Endothelial cell of umbilical vein (primary cell): Measurements from ENCODE around the gene MACROD2. TPM values are rescaled to one million over a fixed set of nuclear protein-coding genes. Genes with fewer than 3 reads are reported as not detected.

Experiments used
- BruUV-seq: library from RNA; stranded (reverse); fragments of 400-500 nt; replicated peaks from 2 replicates; lab custom pipeline; 2021; lab: Mats Ljungman, UMichigan
- CTCF ChIA-PET: fragments of 300-600, 350-600 bp; sonication (Branson Sonifier 250); formaldehyde crosslinking; loops from one replicate; lab custom pipeline; 2021; ENCODE audit warnings: antibody characterized with exemption, inconsistent platforms; lab: Charles Lee
- POLR2A ChIA-PET: fragments of 300-600, 350-600 bp; sonication (Branson Sonifier 250); formaldehyde crosslinking; loops from one replicate; lab custom pipeline; 2021; ENCODE audit warnings: antibody characterized with exemption, inconsistent platforms; lab: Charles Lee
- DNase-seq: peaks from one replicate; pipeline ENCODE4 v3.0.0-alpha.2; 2011; ENCODE audit warnings: low read depth, low spot score
- FAIRE-seq: peaks from 2 replicates; lab custom pipeline; 2011; peaks lifted over from hg19 to GRCh38; lab: Jason Lieb, UNC
- H2AFZ ChIP-seq: 2 replicates; pipeline ENCODE4 v1.6.0; 2012; ENCODE audit warnings: low read depth, low read length, control low read depth, inconsistent platforms
- H3K27ac ChIP-seq: 2 replicates; pipeline ENCODE4 v1.5.1; 2011; ENCODE audit warnings: low read depth, mild to moderate bottlenecking, control low read depth, low read length, moderate library complexity; ENCODE audit not compliant: insufficient read depth
- H3K27me3 ChIP-seq, 2 experiments: 2 replicates each; pipeline versions ENCODE4 v1.6.0 to v1.6.1; 2011; ENCODE audit warnings: low read length in 2 of 2, mixed read lengths in 1 of 2; ENCODE audit not compliant: control insufficient read depth in 2 of 2, insufficient read depth in 2 of 2
- H3K36me3 ChIP-seq, 2 experiments: 2 replicates in 1 of 2; 3 replicates in 1 of 2; pipeline ENCODE4 v1.5.1; 2011; ENCODE audit warnings: low read length in 2 of 2, mild to moderate bottlenecking in 1 of 2, moderate library complexity in 1 of 2; ENCODE audit not compliant: control insufficient read depth in 2 of 2, insufficient read depth in 2 of 2; ENCODE audit errors: extremely low read depth in 1 of 2
- H3K4me1 ChIP-seq: 3 replicates; pipeline ENCODE4 v1.5.1; 2011; ENCODE audit warnings: mild to moderate bottlenecking, low read length; ENCODE audit not compliant: control insufficient read depth, insufficient read depth; ENCODE audit errors: extremely low read depth
- H3K4me2 ChIP-seq: 2 replicates; pipeline ENCODE4 v1.6.1; 2011; ENCODE audit warnings: low read length, control low read depth, mixed read lengths; ENCODE audit not compliant: insufficient read depth
- H3K4me3 ChIP-seq, 3 experiments: fragments of 200-600 bp in 1 of 3; sonication (generic), shearing (Covaris generic) in 1 of 3; replicated peaks in 1 of 3; 2 replicates each; pipeline ENCODE4 v1.5.1; 2011 to 2016; ENCODE audit warnings: control low read depth in 3 of 3, low read length in 3 of 3, mild to moderate bottlenecking in 2 of 3, inconsistent platforms in 1 of 3, low read depth in 1 of 3, moderate library complexity in 1 of 3; ENCODE audit not compliant: insufficient read depth in 1 of 3
- H3K79me2 ChIP-seq: 2 replicates; pipeline ENCODE4 v1.6.0; 2012; ENCODE audit warnings: low read length, inconsistent platforms; ENCODE audit not compliant: control insufficient read depth, insufficient read depth
- H3K9ac ChIP-seq: replicated peaks from 2 replicates; pipeline ENCODE3; 2011; ENCODE audit warnings: low read length, control low read depth; ENCODE audit not compliant: insufficient read depth; ENCODE audit errors: extremely low read depth
- H3K9me1 ChIP-seq: replicated peaks from 3 replicates; pipeline ENCODE4 v1.6.0; 2011; ENCODE audit warnings: mild to moderate bottlenecking, low read length; ENCODE audit not compliant: control insufficient read depth, insufficient read depth; ENCODE audit errors: extremely low read depth
- H3K9me3 ChIP-seq: replicated peaks from 2 replicates; pipeline ENCODE4 v1.5.1; 2012; ENCODE audit warnings: low read length, inconsistent platforms; ENCODE audit not compliant: control insufficient read depth, insufficient read depth
- H4K20me1 ChIP-seq: replicated peaks from 2 replicates; pipeline ENCODE3; 2011; ENCODE audit warnings: mild to moderate bottlenecking, low read length; ENCODE audit not compliant: control insufficient read depth, insufficient read depth; ENCODE audit errors: extremely low read depth
- EZH2 ChIP-seq: IDR thresholded peaks from 2 replicates; pipeline ENCODE4 v1.6.1; 2012; ENCODE audit warnings: borderline replicate concordance, low read depth, mild to moderate bottlenecking, moderate library complexity, low read length, inconsistent platforms; ENCODE audit not compliant: severe bottlenecking
- FOS ChIP-seq: IDR thresholded peaks from 2 replicates; pipeline ENCODE4 v1.6.1; 2011; ENCODE audit warnings: mild to moderate bottlenecking, low read length, moderate library complexity, borderline replicate concordance; ENCODE audit not compliant: insufficient read depth
- GATA2 ChIP-seq: IDR thresholded peaks from 2 replicates; pipeline ENCODE4 v1.7.0; 2011; ENCODE audit warnings: low read depth, mild to moderate bottlenecking, moderate library complexity, mixed read lengths, low read length; ENCODE audit not compliant: insufficient read length, insufficient read depth
- JUN ChIP-seq: IDR thresholded peaks from 2 replicates; pipeline ENCODE4 v1.6.1; 2011; ENCODE audit warnings: borderline replicate concordance, low read depth; ENCODE audit not compliant: insufficient read length, insufficient read depth
- MYC ChIP-seq: IDR thresholded peaks from one replicate; pipeline ENCODE4 v1.6.1; 2011; ENCODE audit warnings: mild to moderate bottlenecking, low read depth, low read length
- POLR2A ChIP-seq: IDR thresholded peaks from 2 replicates; pipeline ENCODE4 v1.6.1; 2012; ENCODE audit warnings: low read depth, mild to moderate bottlenecking, control low read depth, low read length
- dilution Hi-C: fragments of 300-500 bp; cut with MboI; formaldehyde crosslinking; loops from one replicate; pipeline ENCODE4 v1.15.0; 2019; ENCODE audit warnings: low sequenced_read_pairs; ENCODE audit not compliant: extremely low pct_ligation_motif_present
- intact Hi-C: fragments of 100-400 bp; cut with micrococcal nuclease; formaldehyde crosslinking; loops from one replicate; pipeline ENCODE4 v1.10.0; 2022
- polyA plus RNA-seq, 4 experiments: library from polyadenylated mRNA; depleted of rRNA in 3 of 4; stranded (reverse) in 3 of 4; unstranded in 1 of 4; fragments of >200 nt; gene quantifications; 2 replicates each; pipeline versions ENCODE4 v1.2.1 to v1.2.3, GENCODE V29; 2011 to 2012; ENCODE audit warnings: missing spikeins in 1 of 4
- total RNA-seq: library from RNA; stranded (reverse); gene quantifications from 2 replicates; pipeline ENCODE4 v1.2.3, GENCODE V29; 2021
- TF ChIP-seq, protein P1 (sequence below): IDR thresholded peaks from 2 replicates; pipeline ENCODE4 v1.6.1; 2011; ENCODE audit not compliant: insufficient read depth, insufficient read length

Gene MACROD2
- total and polyA plus RNA-seq, 2 donors (not counting 3 experiments of a cell fraction or from before 2014, with no cell fraction given) = 0.11 to 0.73 TPM

DNA sequence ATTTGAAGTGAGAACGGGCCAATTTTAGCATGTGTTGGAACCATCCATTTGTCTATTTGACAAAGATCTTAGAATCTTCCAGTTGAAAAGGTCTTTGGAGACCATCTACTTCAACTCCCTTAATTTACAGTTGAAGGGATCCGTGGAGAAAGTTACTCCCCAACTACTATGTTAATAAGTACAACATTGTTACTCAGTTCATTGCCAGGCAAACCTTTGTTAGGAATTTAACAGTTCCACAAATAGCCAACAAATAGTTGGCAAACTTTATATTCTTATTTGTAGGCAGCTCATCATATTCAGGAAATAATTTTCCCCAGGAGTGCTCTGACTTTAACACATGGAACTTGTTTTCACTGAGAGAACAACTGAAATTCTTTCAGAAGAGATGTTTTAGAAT lies 423.1 kb downstream of the MACROD2 start:
- DNase-seq (no peak), FAIRE-seq (no peak)
- CTCF ChIA-PET = no interaction called here
- Histone ChIP-seq H3K9me1 (no peaks in the 10 kb centered on the region), H3K36me3 (no peaks in the 10 kb centered on the region), H3K4me1 (no peaks in the 10 kb centered on the region), H4K20me1 (no peaks in the 10 kb centered on the region), H3K27me3 (no peaks in the 10 kb centered on the region), H2AFZ (no peak overlapping the region), H3K79me2 (no peaks in the 10 kb centered on the region), H3K9me3 (no peaks in the 10 kb centered on the region), H3K27ac (no peak overlapping the region), H3K9ac (no peak overlapping the region), H3K4me2 (no peak overlapping the region), H3K4me3 (no peak overlapping the region)
- no TSS peak for BruUV-seq
- no peak for TF ChIP-seq GATA2
- TF ChIP-seq, protein P1, sequence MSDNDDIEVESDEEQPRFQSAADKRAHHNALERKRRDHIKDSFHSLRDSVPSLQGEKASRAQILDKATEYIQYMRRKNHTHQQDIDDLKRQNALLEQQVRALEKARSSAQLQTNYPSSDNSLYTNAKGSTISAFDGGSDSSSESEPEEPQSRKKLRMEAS = no peak
- TF ChIP-seq EZH2 = no peak
- no peak for TF ChIP-seq JUN
- POLR2A ChIA-PET = no interaction called here
- intact Hi-C loops = no loop called here
- dilution Hi-C loops = no loop called here

DNA sequence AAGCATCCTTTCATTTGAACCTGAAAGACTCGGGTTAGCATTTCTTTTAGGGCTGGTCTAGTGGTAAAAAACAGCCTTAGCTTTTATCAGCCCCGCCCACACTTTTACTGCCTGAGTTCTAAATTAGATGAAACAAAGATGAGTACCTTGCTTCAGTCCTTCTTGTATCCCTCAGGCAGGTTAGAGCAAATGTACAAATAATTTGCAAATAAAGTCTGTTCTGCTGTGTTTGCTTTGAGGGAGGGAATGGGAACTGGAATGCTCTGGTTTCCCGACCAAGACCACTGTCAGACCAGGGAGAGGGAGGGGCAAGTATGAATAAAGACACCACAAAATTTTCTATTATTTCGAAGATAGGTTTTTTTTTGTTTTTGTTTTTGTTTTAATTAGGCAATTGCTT lies 427.6 kb downstream of the MACROD2 start:
- Histone ChIP-seq H3K9me1 (no peaks in the 10 kb centered on the region), H3K4me1 (no peaks in the 10 kb centered on the region), H3K36me3 (no peaks in the 10 kb centered on the region), H3K79me2 (no peaks in the 10 kb centered on the region), H2AFZ (no peak overlapping the region), H3K4me3 (no peak overlapping the region), H4K20me1 (no peaks in the 10 kb centered on the region), H3K9ac (no peak overlapping the region), H3K4me2 (no peak overlapping the region), H3K27ac (no peak overlapping the region), H3K9me3 (no peaks in the 10 kb centered on the region), H3K27me3 (no peaks in the 10 kb centered on the region)
- no peak for FAIRE-seq
- DNase-seq = no peak
- BruUV-seq = no TSS peak
- intact Hi-C loops (no loop called here), dilution Hi-C loops (no loop called here)
- TF ChIP-seq EZH2 (no peak), POLR2A (no peak), GATA2 (no peak), JUN (no peak), FOS (no peak), MYC (no peak)
- ChIA-PET POLR2A (no interaction called here), CTCF (no interaction called here)
